ENCODE measurements around the gene STRIP1.

The STRIP1 gene

DNA sequence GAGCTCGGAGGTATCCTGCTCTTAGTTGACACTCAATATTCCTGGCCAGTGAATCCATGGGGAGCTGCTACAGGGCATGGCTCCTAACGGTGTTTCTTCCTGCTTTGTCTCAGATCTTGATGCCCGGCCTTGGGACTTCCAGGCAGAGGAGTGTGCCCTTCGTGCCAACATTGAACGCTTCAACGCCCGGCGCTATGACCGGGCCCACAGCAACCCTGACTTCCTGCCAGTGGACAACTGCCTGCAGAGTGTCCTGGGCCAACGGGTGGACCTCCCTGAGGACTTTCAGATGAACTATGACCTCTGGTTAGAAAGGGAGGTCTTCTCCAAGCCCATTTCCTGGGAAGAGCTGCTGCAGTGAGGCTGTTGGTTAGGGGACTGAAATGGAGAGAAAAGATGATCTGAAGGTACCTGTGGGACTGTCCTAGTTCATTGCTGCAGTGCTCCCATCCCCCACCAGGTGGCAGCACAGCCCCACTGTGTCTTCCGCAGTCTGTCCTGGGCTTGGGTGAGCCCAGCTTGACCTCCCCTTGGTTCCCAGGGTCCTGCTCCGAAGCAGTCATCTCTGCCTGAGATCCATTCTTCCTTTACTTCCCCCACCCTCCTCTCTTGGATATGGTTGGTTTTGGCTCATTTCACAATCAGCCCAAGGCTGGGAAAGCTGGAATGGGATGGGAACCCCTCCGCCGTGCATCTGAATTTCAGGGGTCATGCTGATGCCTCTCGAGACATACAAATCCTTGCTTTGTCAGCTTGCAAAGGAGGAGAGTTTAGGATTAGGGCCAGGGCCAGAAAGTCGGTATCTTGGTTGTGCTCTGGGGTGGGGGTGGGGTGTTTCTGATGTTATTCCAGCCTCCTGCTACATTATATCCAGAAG is 19.4 kb downstream of the STRIP1 start:
- peak; percentile 72 for DNase-seq (ENCODE audit: low spot score)

GRCh38 chr1:110055493-110056284 is 21.3 kb downstream of the STRIP1 start:
- peak; percentile 61 for DNase-seq (ENCODE audit: low spot score)

DNA sequence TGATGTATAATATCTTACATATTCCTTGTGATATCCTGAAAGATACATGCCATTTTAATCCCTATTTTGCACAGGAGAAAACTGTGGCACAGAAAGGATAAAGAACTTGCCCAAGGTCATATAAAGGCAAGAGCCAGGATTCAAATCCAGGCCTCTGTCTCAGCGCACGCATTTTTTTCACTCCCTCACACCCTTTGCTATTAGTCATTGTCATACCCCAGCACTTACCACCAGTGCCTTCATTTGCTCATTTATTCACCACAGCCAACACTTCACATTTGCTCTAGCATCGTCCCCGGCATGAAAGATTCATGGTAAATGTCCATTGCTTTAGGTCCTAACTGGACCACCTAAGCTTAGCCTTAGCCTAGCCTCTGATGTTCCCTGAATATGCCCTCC is 21.9 kb downstream of the STRIP1 start:
- peak; percentile 47 for DNase-seq (ENCODE audit: low spot score)

GRCh38 chr1:110056776-110057175 is 22.4 kb downstream of the STRIP1 start:
- DNase-seq (ENCODE audit: low spot score): peak; percentile 76

DNA sequence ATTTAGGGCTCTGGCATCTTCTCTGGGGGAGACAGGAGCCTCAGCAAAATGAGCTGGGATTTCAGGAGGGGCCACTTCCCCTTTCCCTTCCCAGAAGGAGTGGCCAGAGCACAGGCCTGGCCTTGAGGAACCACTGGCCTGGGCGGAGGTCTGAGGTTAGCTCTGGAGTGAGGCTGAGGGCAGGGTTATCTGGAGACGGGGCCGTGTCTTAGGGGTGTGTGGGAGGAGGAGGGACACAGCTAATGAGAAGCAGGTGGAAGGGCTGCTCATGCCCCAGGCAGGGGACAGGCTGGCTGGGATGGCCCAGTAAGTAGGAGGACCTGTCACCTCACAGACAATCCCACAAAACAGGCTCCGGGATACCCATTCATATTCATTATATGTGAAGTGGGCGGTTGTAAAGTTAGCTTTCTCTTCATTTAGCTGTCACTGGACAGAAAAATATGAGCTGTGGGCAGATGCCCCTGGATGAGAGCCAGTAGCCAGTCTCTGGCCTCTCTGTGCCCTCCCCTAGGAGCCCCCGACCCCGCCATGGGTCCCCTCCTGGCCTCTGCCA is 23.6 kb downstream of the STRIP1 start:
- no peak for DNase-seq (ENCODE audit: low spot score)

DNA sequence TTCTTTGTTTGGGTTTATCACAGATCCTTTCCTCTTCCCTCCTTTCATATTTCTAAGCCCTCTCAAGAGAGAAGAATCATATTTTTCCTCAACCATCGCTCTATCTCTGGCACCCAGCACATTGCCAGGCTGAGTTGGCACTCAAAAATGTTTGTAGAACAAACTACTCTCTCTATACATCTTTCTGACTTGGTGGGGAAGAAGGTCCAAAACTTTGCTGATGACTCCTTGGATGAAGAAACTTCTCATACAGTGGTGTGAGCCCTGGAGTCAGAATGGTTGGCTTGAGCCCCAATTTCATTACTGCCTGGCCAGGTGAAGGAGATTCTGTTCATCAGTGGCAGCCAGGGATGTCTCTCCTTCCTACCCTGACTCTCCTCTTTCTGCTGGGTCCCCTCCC is 24.2 kb downstream of the STRIP1 start:
- DNase-seq (ENCODE audit: low spot score): no peak

- no peak for DNase-seq (ENCODE audit: low spot score)
Observed at GRCh38 chr1:110059133-110059863, 24.9 kb downstream of the STRIP1 start.

GRCh38 chr1:110060034-110060661 is 25.7 kb downstream of the STRIP1 start:
- DNase-seq (ENCODE audit: low spot score): peak; percentile 48

GRCh38 chr1:110060662-110061060 is 26.2 kb downstream of the STRIP1 start:
- DNase-seq (ENCODE audit: low spot score): no peak

DNA sequence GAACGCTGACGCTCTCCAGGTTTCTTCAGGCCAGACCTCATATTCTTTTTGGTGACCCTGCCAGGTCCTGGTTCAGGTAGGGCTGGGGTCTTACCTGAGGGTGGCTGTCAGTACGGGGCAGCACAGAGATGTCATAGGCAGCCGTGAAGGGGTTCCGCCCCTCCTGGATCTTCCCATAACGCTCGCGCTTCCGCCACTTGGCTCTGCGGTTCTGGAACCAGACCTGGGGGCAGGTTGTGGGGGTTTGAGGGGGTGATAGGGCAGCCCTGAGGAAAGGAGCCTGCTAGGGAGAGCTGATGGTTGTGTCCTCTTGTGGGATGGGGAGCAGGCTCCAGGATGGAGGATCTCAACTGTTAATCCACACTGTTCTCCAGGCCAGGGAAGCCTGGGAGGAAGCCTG is 26.9 kb downstream of the STRIP1 start:
- no peak for DNase-seq (ENCODE audit: low spot score)

DNA sequence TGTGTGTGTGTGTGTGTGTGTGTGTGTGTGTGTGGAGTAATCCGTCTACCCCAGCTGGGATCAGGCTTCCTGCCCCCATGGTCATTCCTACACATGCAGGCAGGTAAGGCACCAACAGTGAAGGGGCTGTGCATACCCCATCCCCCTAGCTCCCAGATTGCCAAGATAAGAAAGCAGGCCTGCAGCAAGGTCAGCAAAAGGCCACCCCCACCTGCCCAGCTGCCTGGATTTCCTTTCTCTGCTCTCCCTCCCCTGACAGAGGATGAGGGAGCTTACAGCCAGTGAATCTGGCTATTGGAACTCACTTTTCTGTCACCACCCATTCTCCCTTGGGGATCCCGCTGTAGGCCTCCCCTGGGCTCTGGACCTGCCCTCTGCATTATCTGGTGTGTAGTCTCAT is 28.2 kb downstream of the STRIP1 start:
- no peak for DNase-seq (ENCODE audit: low spot score)

DNA sequence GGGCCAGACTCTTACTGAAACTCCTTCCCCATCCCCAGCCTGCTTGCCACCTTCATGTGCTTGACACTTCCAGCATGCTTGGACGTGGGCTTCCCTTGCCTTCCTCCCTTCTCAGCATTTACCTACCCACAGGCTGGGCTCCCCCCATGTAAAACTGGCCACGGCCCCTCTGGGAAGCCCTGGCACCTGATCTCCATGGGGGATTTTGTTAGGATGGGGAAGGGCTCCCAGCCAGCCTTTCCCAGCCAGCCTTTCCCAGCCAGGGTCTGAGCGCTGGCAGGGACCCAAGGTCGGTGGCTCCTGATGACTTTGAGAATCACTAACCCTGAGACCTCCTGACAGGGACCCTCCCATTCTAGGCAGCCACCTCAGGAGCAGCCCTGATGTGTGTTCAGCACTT is 29.4 kb downstream of the STRIP1 start:
- DNase-seq (ENCODE audit: low spot score): no peak

- no peak for DNase-seq (ENCODE audit: low spot score)
Observed at GRCh38 chr1:110064576-110065337, 30.3 kb downstream of the STRIP1 start.

GRCh38 chr1:110065841-110066240 is 31.4 kb downstream of the STRIP1 start:
- DNase-seq (ENCODE audit: low spot score): peak; percentile 43

DNA sequence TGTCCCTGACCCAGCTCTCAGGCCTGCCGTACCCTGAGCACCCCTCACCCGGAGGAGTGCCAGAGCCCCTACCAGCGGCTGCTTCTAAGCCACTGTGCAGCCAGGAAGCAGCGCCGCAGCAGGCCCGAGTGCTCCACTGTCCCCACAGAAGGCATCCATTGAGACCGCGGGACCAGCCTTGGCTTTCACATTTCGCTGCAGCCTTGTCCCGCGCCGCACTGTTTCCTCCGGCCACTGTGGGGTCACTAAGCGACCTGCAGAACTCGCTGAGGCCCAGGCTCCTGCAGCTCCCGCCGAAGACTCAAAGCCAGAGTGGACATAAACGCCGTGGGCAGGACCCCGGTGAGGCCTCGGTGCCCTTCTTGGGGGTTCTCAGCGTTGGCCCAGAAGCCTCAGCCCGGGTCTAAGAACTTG is 33.1 kb downstream of the STRIP1 start:
- DNase-seq (ENCODE audit: low spot score): no peak

DNA sequence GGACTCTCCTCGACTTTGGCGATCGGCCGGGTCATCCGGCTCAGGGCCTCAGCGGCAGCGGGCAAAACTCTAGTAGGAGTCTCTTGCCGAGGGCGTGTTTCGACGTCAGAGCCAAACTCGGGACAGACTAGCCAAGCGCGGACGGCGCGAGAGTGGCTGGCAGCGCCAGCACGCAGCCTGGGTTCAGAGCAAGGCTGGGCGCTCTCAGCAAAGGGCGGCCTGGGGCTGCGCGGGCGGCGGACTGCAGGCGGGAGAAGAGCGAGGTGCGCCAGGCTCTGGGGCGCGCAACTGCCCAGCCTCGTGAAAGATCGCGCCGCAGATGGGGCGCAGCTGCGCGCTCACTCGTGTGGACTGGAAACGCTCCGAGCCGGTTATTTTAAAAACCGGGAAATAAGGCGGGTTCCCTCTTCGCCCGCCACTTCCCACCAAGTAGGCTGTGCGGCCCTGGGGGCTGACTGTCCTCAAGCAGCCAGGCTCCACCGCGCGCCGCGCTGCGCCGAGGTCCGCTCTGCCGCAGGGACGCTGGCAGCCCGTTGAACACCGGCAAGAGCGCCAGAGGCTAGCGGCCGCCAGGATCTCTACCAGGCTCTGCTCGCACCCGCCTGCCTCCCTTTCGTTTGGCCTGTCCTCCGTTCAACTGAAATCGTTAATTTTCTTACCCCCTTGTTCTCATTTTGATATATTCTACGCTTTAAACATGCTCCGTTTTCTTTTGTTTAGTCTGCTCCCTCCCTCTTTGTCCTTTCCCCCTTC is 33.6 kb downstream of the STRIP1 start:
- DNase-seq (ENCODE audit: low spot score): no peak

GRCh38 chr1:110068646-110069403 is 34.4 kb downstream of the STRIP1 start:
- no peak for DNase-seq (ENCODE audit: low spot score)

- no peak for DNase-seq (ENCODE audit: low spot score)
Observed at GRCh38 chr1:110069404-110070281, 35.2 kb downstream of the STRIP1 start.

All from AG20443 (cell line).